Neural crest cell (in vitro differentiated cells): ENCODE data around the gene SCOC. TPM values are rescaled to one million over a fixed set of nuclear protein-coding genes. Genes with fewer than 3 reads are reported as not detected.
"Not testable (repeated sequence)": the region's sequence is repeated elsewhere in the genome, so short reads cannot be mapped to it uniquely, and the experiment has no call there.

ENCODE experiments used
- DNase-seq: peaks from one replicate; pipeline ENCODE4 v3.0.0; 2021; ENCODE audit warnings: low read depth, mixed read lengths, low spot score
- H3K27ac Mint-ChIP-seq: one replicate; pipeline ENCODE4 v1.8.0; 2021; ENCODE audit warnings: mild to moderate bottlenecking, mixed read lengths; ENCODE audit not compliant: unreplicated experiment
- H3K27me3 Mint-ChIP-seq: 2 replicates; pipeline ENCODE4 v1.8.0; 2021; ENCODE audit warnings: low read depth, mild to moderate bottlenecking, mixed read lengths
- H3K36me3 Mint-ChIP-seq: 2 replicates; pipeline ENCODE4 v1.8.0; 2021; ENCODE audit warnings: low read depth, mild to moderate bottlenecking, mixed read lengths
- H3K4me1 Mint-ChIP-seq: 2 replicates; pipeline ENCODE4 v1.8.0; 2021; ENCODE audit warnings: mixed read lengths
- H3K4me3 Mint-ChIP-seq: one replicate; pipeline ENCODE4 v1.8.0; 2021; ENCODE audit warnings: mild to moderate bottlenecking, mixed read lengths
- H3K9me3 Mint-ChIP-seq: 2 replicates; pipeline ENCODE4 v1.8.0; 2021; ENCODE audit warnings: mixed read lengths
- total RNA-seq: library from RNA; stranded (reverse); gene quantifications from 2 replicates; pipeline ENCODE4 v1.2.1, GENCODE V29; 2021
- TF ChIP-seq, protein P1 (sequence below): fragments of 200-600 bp; sonication (generic); conservative IDR thresholded peaks from 2 replicates; pipeline ENCODE4 v1.5.0; 2021; ENCODE audit warnings: antibody characterized with exemption, mild to moderate bottlenecking

The SCOC gene
- total RNA-seq, 1 donor from 2014 or later, result 36.9 TPM

- H3K4me3 Mint-ChIP-seq, result no peak overlapping the region
- H3K9me3 Mint-ChIP-seq, result no peaks in the 10 kb centered on the region
- H3K4me1 Mint-ChIP-seq, result no peaks in the 10 kb centered on the region
- H3K36me3 Mint-ChIP-seq, result peaks cover 5% of the 10 kb centered on the region
- TF ChIP-seq, protein P1, sequence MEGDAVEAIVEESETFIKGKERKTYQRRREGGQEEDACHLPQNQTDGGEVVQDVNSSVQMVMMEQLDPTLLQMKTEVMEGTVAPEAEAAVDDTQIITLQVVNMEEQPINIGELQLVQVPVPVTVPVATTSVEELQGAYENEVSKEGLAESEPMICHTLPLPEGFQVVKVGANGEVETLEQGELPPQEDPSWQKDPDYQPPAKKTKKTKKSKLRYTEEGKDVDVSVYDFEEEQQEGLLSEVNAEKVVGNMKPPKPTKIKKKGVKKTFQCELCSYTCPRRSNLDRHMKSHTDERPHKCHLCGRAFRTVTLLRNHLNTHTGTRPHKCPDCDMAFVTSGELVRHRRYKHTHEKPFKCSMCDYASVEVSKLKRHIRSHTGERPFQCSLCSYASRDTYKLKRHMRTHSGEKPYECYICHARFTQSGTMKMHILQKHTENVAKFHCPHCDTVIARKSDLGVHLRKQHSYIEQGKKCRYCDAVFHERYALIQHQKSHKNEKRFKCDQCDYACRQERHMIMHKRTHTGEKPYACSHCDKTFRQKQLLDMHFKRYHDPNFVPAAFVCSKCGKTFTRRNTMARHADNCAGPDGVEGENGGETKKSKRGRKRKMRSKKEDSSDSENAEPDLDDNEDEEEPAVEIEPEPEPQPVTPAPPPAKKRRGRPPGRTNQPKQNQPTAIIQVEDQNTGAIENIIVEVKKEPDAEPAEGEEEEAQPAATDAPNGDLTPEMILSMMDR, result no peak
- DNase-seq, result no peak
- H3K27me3 Mint-ChIP-seq, result no peaks in the 10 kb centered on the region
- H3K27ac Mint-ChIP-seq, result no peak overlapping the region
Observed at GRCh38 chr4:140400111-140400510, 26.7 kb downstream of the SCOC start.

DNA sequence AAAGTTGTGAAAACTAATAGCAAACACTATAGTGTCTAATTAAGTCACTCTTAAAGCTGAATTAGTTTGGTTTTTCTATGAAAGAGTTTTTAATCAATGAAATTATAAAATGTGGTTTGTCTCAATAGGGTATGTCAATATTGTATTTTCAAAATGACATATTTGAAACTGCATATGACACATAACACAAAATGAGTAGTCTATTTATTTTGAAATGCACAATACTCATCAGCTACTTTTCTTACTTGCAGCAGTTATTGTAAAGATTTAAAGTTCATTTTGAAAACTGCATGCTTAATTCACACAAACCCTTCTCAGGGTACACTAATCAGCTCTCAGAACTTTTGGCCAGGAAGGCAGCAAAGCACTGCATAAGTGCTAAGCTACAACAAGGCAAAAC lies 32.8 kb downstream of the SCOC start:
- H3K27me3 Mint-ChIP-seq, result no peaks in the 10 kb centered on the region
- H3K27ac Mint-ChIP-seq, result no peak overlapping the region
- no peaks in the 10 kb centered on the region for H3K4me1 Mint-ChIP-seq
- peaks cover 5% of the 10 kb centered on the region for H3K36me3 Mint-ChIP-seq
- H3K9me3 Mint-ChIP-seq, result no peaks in the 10 kb centered on the region
- H3K4me3 Mint-ChIP-seq, result no peak overlapping the region
- TF ChIP-seq, protein P1, result no peak
- DNase-seq, result no peak

GRCh38 chr4:140408974-140409373 lies 35.5 kb downstream of the SCOC start:
- H3K27me3 Mint-ChIP-seq, result no peaks in the 10 kb centered on the region
- H3K4me3 Mint-ChIP-seq, result no peak overlapping the region

DNA sequence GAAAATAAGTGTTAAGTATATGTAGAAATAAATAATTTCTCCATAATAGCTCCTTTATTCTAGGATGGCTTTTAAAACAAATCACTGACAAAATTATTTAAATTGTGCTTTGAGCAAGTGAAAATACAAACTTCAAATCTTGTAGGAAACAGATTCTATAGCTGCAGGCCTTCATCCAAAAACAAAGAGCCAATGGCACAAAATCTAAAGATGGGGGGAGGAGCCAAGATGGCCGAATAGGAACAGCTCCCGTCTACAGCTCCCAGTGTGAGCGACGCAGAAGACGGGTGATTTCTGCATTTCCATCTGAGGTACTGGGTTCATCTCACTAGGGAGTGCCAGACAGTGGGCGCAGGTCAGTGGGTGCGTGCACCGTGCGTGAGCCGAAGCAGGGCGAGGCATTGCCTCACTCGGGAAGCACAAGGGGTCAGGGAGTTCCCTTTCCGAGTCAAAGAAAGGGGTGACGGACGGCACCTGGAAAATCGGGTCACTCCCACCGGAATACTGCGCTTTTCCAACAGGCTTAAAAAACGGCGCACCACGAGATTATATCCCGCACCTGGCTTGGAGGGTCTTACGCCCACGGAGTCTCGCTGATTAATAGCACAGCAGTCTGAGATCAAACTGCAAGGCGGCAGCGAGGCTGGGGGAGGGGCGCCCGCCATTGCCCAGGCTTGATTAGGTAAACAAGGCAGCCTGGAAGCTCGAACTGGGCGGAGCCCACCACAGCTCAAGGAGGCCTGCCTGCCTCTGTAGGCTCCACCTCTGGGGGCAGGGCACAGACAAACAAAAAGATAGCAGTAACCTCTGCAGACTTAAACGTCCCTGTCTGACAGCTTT lies 39.9 kb downstream of the SCOC start:
- not testable (repeated sequence) for H3K9me3 Mint-ChIP-seq, H3K4me1 Mint-ChIP-seq, H3K27me3 Mint-ChIP-seq, DNase-seq, H3K36me3 Mint-ChIP-seq, H3K4me3 Mint-ChIP-seq, H3K27ac Mint-ChIP-seq

More at GRCh38 chr4:140408974-140409373, 35.5 kb downstream of the SCOC start:
- no peak for DNase-seq
- H3K9me3 Mint-ChIP-seq, result no peaks in the 10 kb centered on the region
- H3K4me1 Mint-ChIP-seq, result no peaks in the 10 kb centered on the region
- TF ChIP-seq, protein P1, result no peak
- no peak overlapping the region for H3K27ac Mint-ChIP-seq
- peaks cover 5% of the 10 kb centered on the region for H3K36me3 Mint-ChIP-seq

DNA sequence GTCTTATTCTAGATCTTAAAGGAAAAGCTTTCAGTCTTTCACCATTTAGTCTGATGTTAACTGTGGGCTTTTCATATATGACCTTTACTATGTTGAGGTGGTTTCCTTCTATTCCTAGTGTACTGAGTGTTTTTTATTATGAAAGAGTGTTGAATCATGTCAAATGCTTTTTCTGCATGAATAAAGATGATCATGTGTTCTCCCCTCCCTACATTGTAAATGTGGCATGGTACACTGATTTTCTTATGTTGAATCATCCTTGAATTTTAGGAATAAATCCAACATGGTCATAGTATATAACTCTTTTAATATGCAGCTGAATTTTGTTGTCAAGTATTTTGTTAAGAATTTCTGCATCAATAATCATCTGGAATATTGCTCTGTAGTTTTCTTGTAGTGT lies 49.7 kb downstream of the SCOC start:
- no peaks in the 10 kb centered on the region for H3K9me3 Mint-ChIP-seq
- TF ChIP-seq, protein P1, result no peak
- peaks cover 15% of the 10 kb centered on the region for H3K4me1 Mint-ChIP-seq
- H3K27me3 Mint-ChIP-seq, result no peaks in the 10 kb centered on the region
- DNase-seq, result no peak
- H3K4me3 Mint-ChIP-seq, result no peak overlapping the region
- H3K27ac Mint-ChIP-seq, result no peak overlapping the region
- no peaks in the 10 kb centered on the region for H3K36me3 Mint-ChIP-seq

GRCh38 chr4:140426610-140427105 lies 53.2 kb downstream of the SCOC start:
- Mint-ChIP-seq H3K4me1 (peaks cover 15% of the 10 kb centered on the region), H3K4me3 (peak overlapping the region; percentile 94), H3K27me3 (no peaks in the 10 kb centered on the region), H3K9me3 (no peaks in the 10 kb centered on the region), H3K36me3 (no peaks in the 10 kb centered on the region), H3K27ac (peak overlapping the region; percentile 88)
- DNase-seq, result peak; percentile 35
- TF ChIP-seq, protein P1, result peak; percentile 37
